Esophagus squamous epithelium (tissue), 5 donors: Measurements from ENCODE around the gene GIMAP4. TPM values are rescaled to one million over a fixed set of nuclear protein-coding genes. Genes with fewer than 3 reads are reported as not detected.
"Not testable (repeated sequence)": the region's sequence is repeated elsewhere in the genome, so short reads cannot be mapped to it uniquely, and the experiment has no call there.

ENCODE experiments used
- DNase-seq: peaks from one replicate; lab custom pipeline; 2025; lab: John Stamatoyannopoulos, UW
- H3K27ac ChIP-seq, 4 donors: fragments of 200-600 bp; sonication (generic); one replicate each; pipeline ENCODE4 v1.5.1; 2016 to 2019; ENCODE audit warnings: mild to moderate bottlenecking in 1 of 4
- H3K27me3 ChIP-seq, 4 donors: fragments of 200-600 bp; sonication (generic); 1 replicate in 3 of 4; 2 replicates in 1 of 4; pipeline versions ENCODE4 v1.5.1 to v1.6.0; 2017 to 2021; ENCODE audit warnings: antibody characterized with exemption in 1 of 4
- H3K36me3 ChIP-seq, 3 donors: fragments of 200-600 bp; sonication (generic); one replicate each; pipeline ENCODE4 v1.5.1; 2016 to 2019
- H3K4me1 ChIP-seq, 3 donors: fragments of 200-600 bp; sonication (generic); one replicate each; pipeline ENCODE4 v1.5.1; 2017 to 2019
- H3K4me3 ChIP-seq, 4 donors: fragments of 200-600 bp; sonication (generic); 1 replicate in 3 of 4; 2 replicates in 1 of 4; pipeline ENCODE4 v1.5.1; 2016 to 2019; ENCODE audit warnings: mild to moderate bottlenecking in 2 of 4, moderate library complexity in 1 of 4
- H3K9me3 ChIP-seq, 3 donors: fragments of 200-600 bp; sonication (generic); one replicate each; pipeline ENCODE4 v1.5.1; 2016 to 2019
- POLR2A ChIP-seq, 4 donors: fragments of 450-650 bp; IDR thresholded peaks; one replicate each; pipeline ENCODE4 v1.6.1; 2017; ENCODE audit warnings: antibody characterized with exemption in 4 of 4, mild to moderate bottlenecking in 4 of 4, moderate library complexity in 3 of 4
- WGBS, 2 donors: methylation state at CpG; one replicate each; pipeline ENCODE4 v1.1.5; 2018; 5-methylcytosine and 5-hydroxymethylcytosine counted together
- intact Hi-C: fragments of 100-400 bp; cut with DNase I; formaldehyde crosslinking; loops from one replicate; pipeline ENCODE4 v1.15.0; 2022
- total RNA-seq, 4 donors: library from RNA; depleted of rRNA; stranded (reverse); fragments of >200 nt; gene quantifications; one replicate each; pipeline ENCODE4 v1.1.0, GENCODE V29; 2016
- TF ChIP-seq, protein P1 (sequence below), 6 experiments: fragments of 450-650 bp in 4 of 6; fragments of 200-600 bp in 2 of 6; sonication (generic) in 2 of 6; IDR thresholded peaks; one replicate each; pipeline ENCODE4 v1.5.1; 2016 to 2019; ENCODE audit warnings: antibody characterized with exemption in 6 of 6, mild to moderate bottlenecking in 4 of 6, moderate library complexity in 4 of 6
- donor health status: DM: yes; HTN: yes; CAD: no.

The GIMAP4 gene
- total RNA-seq, 4 donors from 2014 or later: 2.1 to 23.7 (median 12.1) TPM

GRCh38 chr7:150570556-150571465 is 3.6 kb downstream of the GIMAP4 start:
- 74 to 85% methylated on average over 5 of the region's 5 CpGs for WGBS, 2 donors
- Histone ChIP-seq H3K4me3 (peak overlapping the region in 2 of 4 donors; percentile 50 to 66), H3K9me3 (peaks cover 0 to 14% (median 0%) of the 10 kb centered on the region in 3 donors), H3K36me3 (peaks cover 0 to 32% (median 0%) of the 10 kb centered on the region in 3 donors), H3K27me3 (no peaks in the 10 kb centered on the region), H3K27ac (no peak overlapping the region), H3K4me1 (peaks cover 0 to 10% (median 0%) of the 10 kb centered on the region in 3 donors)
- DNase-seq: no peak
- intact Hi-C loops: no loop called here
- TF ChIP-seq POLR2A (IDR thresholded peaks at IDR 0.05): no peak
- TF ChIP-seq, protein P1, sequence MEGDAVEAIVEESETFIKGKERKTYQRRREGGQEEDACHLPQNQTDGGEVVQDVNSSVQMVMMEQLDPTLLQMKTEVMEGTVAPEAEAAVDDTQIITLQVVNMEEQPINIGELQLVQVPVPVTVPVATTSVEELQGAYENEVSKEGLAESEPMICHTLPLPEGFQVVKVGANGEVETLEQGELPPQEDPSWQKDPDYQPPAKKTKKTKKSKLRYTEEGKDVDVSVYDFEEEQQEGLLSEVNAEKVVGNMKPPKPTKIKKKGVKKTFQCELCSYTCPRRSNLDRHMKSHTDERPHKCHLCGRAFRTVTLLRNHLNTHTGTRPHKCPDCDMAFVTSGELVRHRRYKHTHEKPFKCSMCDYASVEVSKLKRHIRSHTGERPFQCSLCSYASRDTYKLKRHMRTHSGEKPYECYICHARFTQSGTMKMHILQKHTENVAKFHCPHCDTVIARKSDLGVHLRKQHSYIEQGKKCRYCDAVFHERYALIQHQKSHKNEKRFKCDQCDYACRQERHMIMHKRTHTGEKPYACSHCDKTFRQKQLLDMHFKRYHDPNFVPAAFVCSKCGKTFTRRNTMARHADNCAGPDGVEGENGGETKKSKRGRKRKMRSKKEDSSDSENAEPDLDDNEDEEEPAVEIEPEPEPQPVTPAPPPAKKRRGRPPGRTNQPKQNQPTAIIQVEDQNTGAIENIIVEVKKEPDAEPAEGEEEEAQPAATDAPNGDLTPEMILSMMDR (IDR thresholded peaks at IDR 0.05): no peak

GRCh38 chr7:150572496-150572895 is 5.3 kb downstream of the GIMAP4 start:
- peaks cover 0 to 10% (median 0%) of the 10 kb centered on the region in 3 donors for H3K4me1 ChIP-seq
- H3K9me3 ChIP-seq: peaks cover 0 to 14% (median 0%) of the 10 kb centered on the region in 3 donors
- WGBS, 2 donors: 86% methylated on average over 10 of the region's 10 CpGs
- peaks cover 0 to 32% (median 0%) of the 10 kb centered on the region in 3 donors for H3K36me3 ChIP-seq
- no peak overlapping the region for H3K4me3 ChIP-seq
- DNase-seq: no peak
- no peaks in the 10 kb centered on the region for H3K27me3 ChIP-seq
- H3K27ac ChIP-seq: no peak overlapping the region
- no peak for TF ChIP-seq POLR2A (IDR thresholded peaks at IDR 0.05)
- TF ChIP-seq, protein P1 (IDR thresholded peaks at IDR 0.05): no peak
- intact Hi-C loops: no loop called here

GRCh38 chr7:150579979-150580637 is 12.9 kb downstream of the GIMAP4 start:
- H3K4me1 ChIP-seq, H3K27me3 ChIP-seq, H3K36me3 ChIP-seq, intact Hi-C loops, DNase-seq, H3K9me3 ChIP-seq, H3K4me3 ChIP-seq, H3K27ac ChIP-seq: not testable (repeated sequence)
- 66 to 81% methylated on average over 3 to 5 of the region's 7 CpGs for WGBS, 2 donors

DNA sequence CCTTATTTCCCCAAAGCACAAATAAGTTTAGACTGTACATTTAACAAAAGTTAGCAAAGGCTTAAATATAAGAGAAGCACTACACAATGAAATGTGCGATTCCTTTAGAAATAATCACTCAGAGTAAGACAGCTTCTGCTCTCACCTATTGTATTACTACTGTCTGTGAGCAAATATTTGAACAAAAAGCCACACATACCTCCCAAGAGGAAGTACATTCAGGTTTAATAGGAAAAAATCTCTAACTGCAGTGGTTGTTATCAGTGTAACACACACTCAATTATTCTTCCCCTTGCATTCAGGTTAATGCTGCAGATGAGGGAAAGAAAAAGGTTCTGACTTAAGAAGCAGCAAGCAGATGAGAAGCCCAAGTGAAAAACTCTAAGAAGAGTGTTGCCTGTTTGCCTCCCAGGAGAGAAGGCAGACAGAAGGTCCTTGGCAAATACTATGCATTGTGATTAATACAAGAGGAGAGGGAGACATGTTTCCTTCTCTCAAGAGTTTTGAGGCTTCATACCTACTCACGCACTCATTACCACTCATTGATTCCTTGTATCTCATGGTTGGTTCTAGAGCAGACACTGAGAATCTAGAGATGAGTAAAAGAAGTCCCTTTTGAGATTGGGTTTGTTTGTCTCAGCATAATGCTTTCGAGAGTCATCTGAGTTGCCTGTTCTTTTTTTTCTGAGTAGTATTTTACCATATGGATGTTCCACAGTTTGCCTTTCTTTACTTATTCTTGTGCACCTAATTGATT is 13.6 kb downstream of the GIMAP4 start:
- DNase-seq: no peak
- Histone ChIP-seq H3K27me3 (no peaks in the 10 kb centered on the region), H3K27ac (no peak overlapping the region), H3K36me3 (no peaks in the 10 kb centered on the region), H3K4me3 (no peak overlapping the region), H3K4me1 (peaks cover 0 to 2% (median 0%) of the 10 kb centered on the region in 3 donors), H3K9me3 (peaks cover 0 to 7% (median 0%) of the 10 kb centered on the region in 3 donors)
- TF ChIP-seq, protein P1 (IDR thresholded peaks at IDR 0.05): no peak
- TF ChIP-seq POLR2A (IDR thresholded peaks at IDR 0.05): no peak
- intact Hi-C loops: no loop called here
- WGBS, 2 donors: 60 to 64% methylated on average over 3 of the region's 3 CpGs

DNA sequence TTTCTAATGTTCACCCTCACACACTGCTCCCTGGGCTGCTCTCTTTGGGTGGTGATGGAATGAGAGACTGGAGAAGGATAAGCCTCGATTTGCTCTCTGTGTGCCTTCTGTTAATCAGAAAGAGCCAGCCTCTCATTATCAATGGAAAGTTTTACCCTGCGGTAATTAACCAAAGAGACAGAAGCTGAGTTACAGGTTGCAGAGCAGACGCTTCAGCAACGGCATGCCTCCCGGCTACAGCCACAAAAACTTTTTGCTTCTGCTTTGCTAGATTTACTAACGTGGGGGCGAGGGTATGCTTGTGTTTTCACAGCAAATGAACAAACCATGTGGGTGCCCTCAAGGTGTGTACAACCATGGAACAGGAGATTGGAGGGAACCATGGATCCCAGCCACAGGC is 18.0 kb downstream of the GIMAP4 start:
- H3K9me3 ChIP-seq: peaks cover 0 to 7% (median 0%) of the 10 kb centered on the region in 3 donors
- no peaks in the 10 kb centered on the region for H3K27me3 ChIP-seq
- no peak for DNase-seq
- H3K36me3 ChIP-seq: no peaks in the 10 kb centered on the region
- no peak overlapping the region for H3K4me3 ChIP-seq
- intact Hi-C loops: no loop called here
- peaks cover 0 to 8% (median 0%) of the 10 kb centered on the region in 3 donors for H3K4me1 ChIP-seq
- TF ChIP-seq, protein P1 (IDR thresholded peaks at IDR 0.05): no peak
- TF ChIP-seq POLR2A (IDR thresholded peaks at IDR 0.05): no peak
- H3K27ac ChIP-seq: peak overlapping the region in 3 of 4 donors; percentile 38 to 78 (median 72)
- WGBS, 2 donors: 73 to 85% methylated on average over 3 to 5 of the region's 7 CpGs
